Loucy (cell line): ENCODE measurements around the gene SLC6A1.

Experiments
- H2AFZ ChIP-seq: fragments of 200-600 bp; sonication (generic); 2 replicates; pipeline ENCODE4 v1.6.0; 2016; ENCODE audit warnings: antibody characterized with exemption, mild to moderate bottlenecking, low read length, moderate library complexity
- H3F3A ChIP-seq: fragments of 200-600 bp; 2 replicates; pipeline ENCODE4 v1.6.0; 2016; ENCODE audit warnings: antibody characterized with exemption, low read depth, mild to moderate bottlenecking
- H3K27me3 ChIP-seq: fragments of 200-600 bp; sonication (generic); 2 replicates; pipeline ENCODE4 v1.6.1; 2014; ENCODE audit warnings: low read length, mild to moderate bottlenecking; ENCODE audit not compliant: insufficient read depth, poor library complexity, severe bottlenecking
- H3K36me3 ChIP-seq: fragments of 200-600 bp; sonication (generic); 2 replicates; pipeline ENCODE4 v1.6.1; 2016; ENCODE audit warnings: low read length; ENCODE audit not compliant: insufficient read depth
- H3K4me1 ChIP-seq: fragments of 200-600 bp; sonication (generic); 2 replicates; pipeline ENCODE4 v1.5.1; 2014; ENCODE audit warnings: low read length, mild to moderate bottlenecking; ENCODE audit not compliant: insufficient read depth, poor library complexity, severe bottlenecking
- H3K4me2 ChIP-seq: fragments of 200-600 bp; sonication (generic); 2 replicates; pipeline ENCODE4 v1.6.0; 2014; ENCODE audit warnings: antibody characterized with exemption, low read length, low read depth, mild to moderate bottlenecking; ENCODE audit not compliant: poor library complexity, severe bottlenecking
- H3K4me3 ChIP-seq: fragments of 200-600 bp; sonication (generic); 2 replicates; pipeline ENCODE4 v1.5.1; 2014; ENCODE audit warnings: low read length, mild to moderate bottlenecking, mixed read lengths; ENCODE audit not compliant: poor library complexity, severe bottlenecking
- H3K79me2 ChIP-seq: fragments of 200-600 bp; sonication (generic); 2 replicates; pipeline ENCODE4 v1.6.1; 2014; ENCODE audit warnings: low read length; ENCODE audit not compliant: insufficient read depth
- H3K9ac ChIP-seq: fragments of 200-600 bp; sonication (generic); 2 replicates; pipeline ENCODE4 v1.6.0; 2014; ENCODE audit warnings: mild to moderate bottlenecking, low read depth, low read length, moderate library complexity; ENCODE audit not compliant: poor library complexity, severe bottlenecking
- H3K9me2 ChIP-seq: fragments of 200-600 bp; sonication (generic); replicated peaks from 2 replicates; pipeline ENCODE4 v1.6.1; 2016; ENCODE audit warnings: low read depth, low read length, mixed read lengths
- H3K9me3 ChIP-seq: fragments of 200-600 bp; sonication (generic); 2 replicates; pipeline ENCODE4 v1.6.1; 2014; ENCODE audit warnings: mild to moderate bottlenecking, antibody characterized with exemption, low read length, low read depth; ENCODE audit not compliant: insufficient read depth
- H4K20me1 ChIP-seq: fragments of 200-600 bp; sonication (generic); 2 replicates; pipeline ENCODE4 v1.6.0; 2014; ENCODE audit warnings: antibody characterized with exemption, low read length, mild to moderate bottlenecking; ENCODE audit not compliant: insufficient read depth, poor library complexity, severe bottlenecking
- CTCF ChIP-seq: fragments of 200-600 bp; sonication (generic); conservative IDR thresholded peaks from 2 replicates; pipeline ENCODE4 v1.5.1; 2014; ENCODE audit warnings: mild to moderate bottlenecking, antibody characterized with exemption, low read length
- EZH2phosphoT487 ChIP-seq: fragments of 200-600 bp; IDR thresholded peaks from 2 replicates; pipeline ENCODE4 v1.6.1; 2018; ENCODE audit warnings: antibody characterized with exemption, mild to moderate bottlenecking, moderate library complexity, borderline replicate concordance

SLC6A1 gene

GRCh38 chr3:11010426-11011165, 18.0 kb downstream of the SLC6A1 start:
- no peaks in the 10 kb centered on the region for H3K9me2 ChIP-seq
- no peaks in the 10 kb centered on the region for H3K79me2 ChIP-seq
- H3K4me1 ChIP-seq = no peaks in the 10 kb centered on the region
- H4K20me1 ChIP-seq = no peaks in the 10 kb centered on the region
- no peaks in the 10 kb centered on the region for H3K36me3 ChIP-seq
- no peak overlapping the region for H2AFZ ChIP-seq
- no peak overlapping the region for H3K4me3 ChIP-seq
- no peaks in the 10 kb centered on the region for H3F3A ChIP-seq
- H3K9ac ChIP-seq = no peak overlapping the region
- no peaks in the 10 kb centered on the region for H3K9me3 ChIP-seq
- no peaks in the 10 kb centered on the region for H3K27me3 ChIP-seq
- TF ChIP-seq EZH2phosphoT487 = no peak
- TF ChIP-seq CTCF = no peak
- no peak overlapping the region for H3K4me2 ChIP-seq

- Histone ChIP-seq H3K4me3 (no peak overlapping the region), H2AFZ (no peak overlapping the region)
Observed at GRCh38 chr3:11014253-11014652, 21.7 kb downstream of the SLC6A1 start.

GRCh38 chr3:11014752-11015151, 22.2 kb downstream of the SLC6A1 start:
- Histone ChIP-seq H3K4me1 (no peaks in the 10 kb centered on the region), H3K9ac (no peak overlapping the region), H3K9me3 (no peaks in the 10 kb centered on the region), H3K36me3 (no peaks in the 10 kb centered on the region), H2AFZ (no peak overlapping the region), H3K9me2 (no peaks in the 10 kb centered on the region), H3K4me3 (no peak overlapping the region), H3F3A (no peaks in the 10 kb centered on the region), H3K27me3 (no peaks in the 10 kb centered on the region), H3K4me2 (no peak overlapping the region), H3K79me2 (no peaks in the 10 kb centered on the region), H4K20me1 (no peaks in the 10 kb centered on the region)
- TF ChIP-seq CTCF = no peak
- TF ChIP-seq EZH2phosphoT487 = no peak

More at GRCh38 chr3:11014253-11014652, 21.7 kb downstream of the SLC6A1 start:
- no peaks in the 10 kb centered on the region for H3F3A ChIP-seq
- no peaks in the 10 kb centered on the region for H4K20me1 ChIP-seq
- no peaks in the 10 kb centered on the region for H3K79me2 ChIP-seq
- H3K27me3 ChIP-seq = no peaks in the 10 kb centered on the region
- no peak overlapping the region for H3K9ac ChIP-seq
- no peak for TF ChIP-seq EZH2phosphoT487
- no peak for TF ChIP-seq CTCF
- H3K4me2 ChIP-seq = no peak overlapping the region
- no peaks in the 10 kb centered on the region for H3K9me3 ChIP-seq
- no peaks in the 10 kb centered on the region for H3K9me2 ChIP-seq
- H3K36me3 ChIP-seq = no peaks in the 10 kb centered on the region
- no peaks in the 10 kb centered on the region for H3K4me1 ChIP-seq
